IPS-20b (cell line): Measurements from ENCODE around the gene UBR4.
A peak's percentile ranks its signal among the peaks of the same experiment; 100 is the strongest.

Experiments used
- H3K27ac ChIP-seq: one replicate; pipeline ENCODE4 v1.5.1; 2013; ENCODE audit warnings: low read length
- H3K27me3 ChIP-seq: 2 replicates; pipeline ENCODE4 v1.6.1; 2013; ENCODE audit warnings: mild to moderate bottlenecking, low read length, inconsistent platforms; ENCODE audit not compliant: insufficient read depth
- H3K36me3 ChIP-seq: 2 replicates; pipeline ENCODE4 v1.6.1; 2013; ENCODE audit warnings: low read depth, mild to moderate bottlenecking, inconsistent platforms, low read length, moderate library complexity; ENCODE audit not compliant: insufficient read depth
- H3K4me1 ChIP-seq: 2 replicates; pipeline ENCODE4 v1.6.1; 2013; ENCODE audit warnings: mild to moderate bottlenecking, control low read depth, inconsistent platforms, low read length, moderate library complexity; ENCODE audit not compliant: insufficient read depth
- H3K4me3 ChIP-seq: 2 replicates; pipeline ENCODE4 v1.5.1; 2013; ENCODE audit warnings: mild to moderate bottlenecking, low read length, inconsistent platforms
- H3K9ac ChIP-seq: 2 replicates; pipeline ENCODE4 v1.6.1; 2013; ENCODE audit warnings: low read depth, mild to moderate bottlenecking, inconsistent platforms, low read length, moderate library complexity
- H3K9me3 ChIP-seq: 2 replicates; pipeline ENCODE4 v1.6.1; 2013; ENCODE audit warnings: mild to moderate bottlenecking, low read depth, low read length, inconsistent platforms; ENCODE audit not compliant: insufficient read depth

The UBR4 gene

DNA sequence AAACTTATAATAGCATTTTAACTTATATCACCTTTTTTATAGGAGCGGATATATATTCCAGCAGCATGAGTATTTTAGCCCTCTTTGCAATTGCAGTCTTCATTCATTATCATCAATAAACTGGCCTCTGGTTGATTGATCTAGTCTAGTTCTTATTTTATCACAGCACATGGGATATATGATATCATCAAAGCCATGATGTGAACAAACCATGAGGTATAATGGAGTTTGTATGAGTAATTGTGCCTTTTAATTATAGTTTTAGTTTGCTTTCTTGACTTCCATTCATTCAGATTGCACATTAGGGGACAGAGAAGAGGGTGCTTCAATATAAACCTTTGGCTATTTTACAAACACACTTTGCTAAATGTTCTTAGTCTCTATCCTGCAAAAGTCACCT is 3.5 kb upstream of the UBR4 start:
- Histone ChIP-seq H3K9me3 (no peaks in the 10 kb centered on the region), H3K9ac (no peak overlapping the region), H3K27ac (no peak overlapping the region), H3K4me1 (peaks cover 8% of the 10 kb centered on the region; the same call in 1 of the 2 replicates), H3K36me3 (peaks cover 61% of the 10 kb centered on the region), H3K4me3 (no peak overlapping the region), H3K27me3 (no peaks in the 10 kb centered on the region)

DNA sequence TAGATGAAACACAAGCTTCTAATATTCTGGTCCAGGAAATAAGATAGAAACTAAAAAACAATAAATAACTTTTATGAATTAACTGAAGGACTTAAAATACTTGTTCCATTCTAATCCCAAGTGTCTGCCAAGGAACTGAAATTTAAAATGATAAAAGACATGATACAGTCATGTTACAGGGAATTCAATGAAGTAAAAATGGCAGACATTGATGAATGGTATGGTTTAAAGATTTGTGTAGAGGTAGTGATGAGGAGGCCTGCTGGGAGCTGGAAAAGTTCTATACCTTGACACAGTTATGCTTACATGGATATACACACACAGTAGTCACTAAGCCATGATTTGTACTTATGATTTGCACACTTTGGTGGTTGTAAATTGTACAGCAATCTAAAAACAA is 2.1 kb upstream of the UBR4 start:
- Histone ChIP-seq H3K9ac (peak overlapping the region; percentile 22; the same call in 1 of the 2 replicates), H3K4me3 (no peak overlapping the region), H3K9me3 (no peaks in the 10 kb centered on the region), H3K27me3 (no peaks in the 10 kb centered on the region), H3K4me1 (peaks cover 10% of the 10 kb centered on the region; the same call in 1 of the 2 replicates), H3K27ac (no peak overlapping the region), H3K36me3 (peaks cover 47% of the 10 kb centered on the region)

DNA sequence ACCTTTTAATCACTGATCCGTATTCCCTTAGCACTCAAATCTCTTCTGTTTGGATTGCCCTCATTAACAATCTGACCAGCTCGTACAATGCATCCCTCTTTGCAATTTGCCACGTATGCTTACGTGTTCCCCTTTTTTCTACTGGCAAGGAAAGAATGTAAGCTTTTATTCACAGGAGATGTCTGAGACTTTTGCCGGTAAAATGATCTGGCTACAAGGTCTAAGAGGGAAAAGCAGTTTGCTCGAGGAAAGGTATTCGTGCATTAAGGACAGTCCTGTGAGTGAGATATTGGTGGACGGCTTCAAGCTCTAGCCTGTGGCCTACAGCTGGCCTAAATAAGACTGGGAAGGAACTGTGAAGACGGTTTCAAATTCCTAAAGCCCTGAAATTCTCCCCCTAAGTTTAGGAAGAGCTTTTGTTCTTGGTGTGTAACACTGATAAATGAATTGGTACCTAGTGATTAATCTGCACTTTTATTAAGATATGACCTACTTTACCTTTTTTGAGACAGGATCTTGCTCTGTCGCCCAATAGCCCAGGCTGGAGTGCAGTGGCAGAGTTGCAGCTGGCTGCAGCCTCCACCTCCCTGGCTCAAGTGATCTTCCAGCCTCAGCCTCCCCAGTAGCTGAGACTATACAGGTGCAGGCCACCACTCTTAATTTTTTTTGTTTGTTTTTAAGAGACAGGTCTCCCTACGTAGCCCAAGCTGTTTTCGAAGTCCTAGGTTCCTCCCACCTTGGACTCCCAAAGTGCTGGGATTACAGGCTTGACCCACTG is 895 bp upstream of the UBR4 start:
- peak overlapping the region; percentile 28 for H3K27ac ChIP-seq
- no peaks in the 10 kb centered on the region for H3K9me3 ChIP-seq
- peak overlapping the region; percentile 83 for H3K4me3 ChIP-seq
- H3K9ac ChIP-seq = peak overlapping the region; percentile 89
- H3K27me3 ChIP-seq = no peaks in the 10 kb centered on the region
- H3K36me3 ChIP-seq = peaks cover 40% of the 10 kb centered on the region
- H3K4me1 ChIP-seq = peaks cover 11% of the 10 kb centered on the region; the same call in 1 of the 2 replicates

DNA sequence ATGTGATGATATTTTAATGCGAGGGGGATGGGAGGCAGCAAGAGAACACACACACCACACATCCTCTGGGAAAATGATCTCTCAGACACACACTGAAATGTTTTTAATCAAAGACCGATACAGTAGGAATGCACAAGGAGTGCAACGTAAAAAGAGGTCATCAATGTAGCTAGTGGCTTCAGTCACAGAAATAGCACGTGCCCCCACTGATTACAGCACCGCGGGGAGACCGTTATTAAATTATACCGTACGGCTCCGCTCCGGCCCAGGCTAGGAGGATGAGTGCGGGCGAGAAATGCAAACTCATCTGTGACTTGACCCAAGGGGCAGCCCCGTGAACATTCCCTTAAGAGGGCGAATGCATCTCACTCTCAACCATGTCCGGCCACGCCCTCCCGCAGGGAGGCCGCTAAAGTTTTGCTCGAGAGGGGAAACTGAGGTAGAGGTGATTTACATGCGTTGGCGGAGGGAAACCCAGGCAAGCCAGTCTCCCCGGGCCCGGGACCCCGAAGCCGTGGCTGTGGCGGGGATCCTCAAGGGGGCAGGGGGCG is 552 bp downstream of the UBR4 start:
- Histone ChIP-seq H3K27me3 (no peaks in the 10 kb centered on the region), H3K4me1 (peaks cover 14% of the 10 kb centered on the region; the same call in 1 of the 2 replicates), H3K4me3 (peak overlapping the region; percentile 83), H3K36me3 (peaks cover 37% of the 10 kb centered on the region), H3K9me3 (no peaks in the 10 kb centered on the region), H3K27ac (peak overlapping the region; percentile 81), H3K9ac (peak overlapping the region; percentile 89)

DNA sequence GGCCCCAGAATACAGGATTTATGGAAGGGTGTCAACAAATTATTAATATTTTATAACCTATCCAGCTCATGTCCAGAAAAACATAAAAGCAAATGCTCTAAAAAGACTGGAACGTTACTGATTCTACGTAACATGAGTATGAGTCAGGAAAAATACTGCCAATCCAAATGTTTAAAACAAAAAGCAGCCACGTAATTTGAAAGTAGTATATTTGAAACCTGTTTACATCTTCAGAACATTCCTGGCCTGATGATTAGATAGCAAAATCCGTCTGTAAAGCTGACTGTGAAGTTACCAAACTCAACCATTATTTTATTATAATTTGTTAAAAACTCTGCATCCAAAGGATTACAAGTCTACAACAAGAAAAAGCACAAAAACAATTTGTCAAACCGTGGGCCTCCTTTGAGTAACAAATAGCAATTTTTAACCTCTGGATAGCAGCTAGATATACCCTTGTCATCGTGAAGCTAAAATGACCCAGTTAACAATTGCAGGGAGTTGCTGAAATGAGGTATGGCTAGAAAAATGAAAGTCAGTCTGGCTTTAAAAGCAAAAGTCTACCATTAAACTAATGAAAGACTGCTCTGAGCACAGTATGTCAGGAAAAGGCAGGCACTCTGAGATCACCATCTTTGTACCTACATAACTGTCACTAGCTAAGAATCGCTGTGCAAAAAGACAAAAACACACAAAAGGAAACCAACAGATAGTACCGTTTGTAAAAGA is 1.2 kb downstream of the UBR4 start:
- Histone ChIP-seq H3K4me1 (peaks cover 14% of the 10 kb centered on the region; the same call in 1 of the 2 replicates), H3K27me3 (no peaks in the 10 kb centered on the region), H3K4me3 (peak overlapping the region; percentile 83), H3K27ac (peak overlapping the region; percentile 81), H3K36me3 (peaks cover 31% of the 10 kb centered on the region), H3K9me3 (no peaks in the 10 kb centered on the region), H3K9ac (peak overlapping the region; percentile 89)

DNA sequence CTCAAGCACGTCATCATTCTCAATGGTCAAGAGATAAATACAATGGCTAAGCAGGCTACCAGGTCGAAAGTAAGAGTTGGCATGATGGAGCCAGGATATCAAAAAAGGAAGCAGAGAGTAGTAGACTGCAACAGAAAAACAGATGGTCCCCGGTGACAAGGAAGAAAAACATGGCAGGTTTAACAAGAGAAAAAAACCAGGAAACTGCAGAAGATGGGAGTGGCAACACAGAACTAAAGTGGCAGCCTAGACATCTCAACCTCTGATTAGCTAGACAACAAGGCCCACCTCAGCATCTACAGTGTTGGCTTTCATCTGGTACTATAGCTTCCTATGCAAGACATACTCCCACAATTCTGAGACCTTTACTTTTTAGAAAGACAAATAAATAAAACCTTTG is 3.1 kb downstream of the UBR4 start:
- peaks cover 17% of the 10 kb centered on the region; the same call in 1 of the 2 replicates for H3K36me3 ChIP-seq
- H3K4me1 ChIP-seq = peaks cover 14% of the 10 kb centered on the region; the same call in 1 of the 2 replicates
- H3K4me3 ChIP-seq = no peak overlapping the region

DNA sequence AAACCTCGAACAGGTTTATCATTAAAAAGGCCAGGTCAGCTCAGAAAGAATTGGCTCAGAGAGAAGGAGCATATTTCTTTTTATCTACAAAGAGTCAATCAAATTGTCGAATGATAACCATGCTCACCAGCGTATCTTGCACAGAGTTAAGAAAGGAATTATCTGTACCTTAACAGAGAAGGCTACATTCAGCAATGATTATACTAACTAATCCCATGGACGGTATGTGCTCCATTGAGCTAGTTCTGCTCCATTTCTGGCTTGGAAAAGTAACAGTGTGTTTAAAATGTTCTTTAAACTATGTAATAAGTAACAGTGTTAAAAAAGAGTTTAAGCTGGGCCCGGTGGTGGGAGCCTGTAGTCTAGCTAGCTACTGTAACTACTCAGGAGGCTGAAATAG is 4.2 kb downstream of the UBR4 start:
- Histone ChIP-seq H3K9ac (no peak overlapping the region), H3K9me3 (no peaks in the 10 kb centered on the region), H3K4me1 (0 out of 2 replicates have a peak, but pooled peaks cover 9% of the 10 kb centered on the region), H3K27ac (no peak overlapping the region), H3K36me3 (peaks cover 25% of the 10 kb centered on the region), H3K4me3 (no peak overlapping the region), H3K27me3 (no peaks in the 10 kb centered on the region)

More for the DNA sequence above, 3.1 kb downstream of the UBR4 start:
- no peak overlapping the region for H3K9ac ChIP-seq
- H3K27me3 ChIP-seq = no peaks in the 10 kb centered on the region
- no peaks in the 10 kb centered on the region for H3K9me3 ChIP-seq
- no peak overlapping the region for H3K27ac ChIP-seq

DNA sequence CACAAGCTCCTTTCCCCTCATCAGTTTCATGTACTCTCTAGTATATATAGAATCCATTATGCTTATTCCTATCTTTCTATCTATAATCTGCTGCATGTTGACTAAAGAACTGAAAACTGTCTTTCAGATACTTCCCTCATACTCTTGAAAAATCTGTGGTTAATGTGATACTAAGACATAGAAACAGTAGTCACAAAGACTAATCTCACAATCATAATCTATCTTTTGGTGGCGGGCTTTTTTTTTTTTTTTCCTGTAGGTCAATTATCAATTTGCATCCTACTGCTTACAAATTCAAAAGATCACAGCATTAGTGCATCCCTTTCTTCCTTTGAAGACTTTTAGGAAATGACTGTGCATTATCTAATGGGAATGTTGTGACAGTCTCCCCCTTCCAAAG is 4.7 kb downstream of the UBR4 start:
- Histone ChIP-seq H3K4me1 (0 out of 2 replicates have a peak, but pooled peaks cover 9% of the 10 kb centered on the region), H3K9ac (no peak overlapping the region), H3K36me3 (peaks cover 28% of the 10 kb centered on the region), H3K9me3 (no peaks in the 10 kb centered on the region), H3K27ac (no peak overlapping the region), H3K27me3 (no peaks in the 10 kb centered on the region), H3K4me3 (no peak overlapping the region)

DNA sequence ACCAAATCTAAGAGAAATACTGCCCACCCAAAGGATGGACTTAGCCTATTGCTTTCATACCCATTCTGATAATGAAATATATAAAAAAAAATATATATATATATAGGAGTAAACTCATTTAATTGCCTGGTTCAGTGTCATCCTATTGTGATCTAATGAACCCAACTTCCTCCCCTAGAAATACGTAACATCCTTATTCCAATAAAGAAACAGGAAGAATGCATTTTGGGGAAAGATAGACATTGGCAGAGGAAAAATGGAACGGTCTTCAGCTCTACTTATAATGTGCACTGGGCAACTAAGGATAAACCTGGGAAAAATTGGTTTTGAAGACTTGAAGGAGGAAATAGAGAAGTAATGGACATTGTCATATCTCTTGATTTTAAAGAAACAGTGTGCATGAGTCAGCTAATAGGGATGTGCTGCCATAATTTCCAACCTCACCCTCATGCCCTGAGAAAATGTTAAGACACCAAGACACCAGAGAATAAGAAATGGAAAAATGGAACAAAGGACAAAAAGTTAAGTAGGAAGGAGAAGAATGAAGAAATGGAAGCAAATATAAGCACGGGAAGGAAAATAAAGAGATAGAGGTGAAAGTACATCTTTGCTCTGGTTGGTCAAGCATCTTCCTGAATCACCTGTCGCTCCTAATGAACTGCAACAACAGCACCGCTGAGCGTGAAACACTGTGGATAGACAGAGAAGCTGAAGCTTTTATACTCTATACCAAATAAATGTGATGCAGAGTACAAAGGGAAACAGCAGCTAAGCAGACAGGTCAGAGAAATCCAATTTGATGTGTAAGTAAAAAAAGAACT is 5.4 kb downstream of the UBR4 start:
- Histone ChIP-seq H3K9ac (no peak overlapping the region), H3K4me1 (0 out of 2 replicates have a peak, but pooled peaks cover 9% of the 10 kb centered on the region), H3K36me3 (peaks cover 35% of the 10 kb centered on the region), H3K9me3 (no peaks in the 10 kb centered on the region), H3K4me3 (no peak overlapping the region), H3K27ac (no peak overlapping the region), H3K27me3 (no peaks in the 10 kb centered on the region)

DNA sequence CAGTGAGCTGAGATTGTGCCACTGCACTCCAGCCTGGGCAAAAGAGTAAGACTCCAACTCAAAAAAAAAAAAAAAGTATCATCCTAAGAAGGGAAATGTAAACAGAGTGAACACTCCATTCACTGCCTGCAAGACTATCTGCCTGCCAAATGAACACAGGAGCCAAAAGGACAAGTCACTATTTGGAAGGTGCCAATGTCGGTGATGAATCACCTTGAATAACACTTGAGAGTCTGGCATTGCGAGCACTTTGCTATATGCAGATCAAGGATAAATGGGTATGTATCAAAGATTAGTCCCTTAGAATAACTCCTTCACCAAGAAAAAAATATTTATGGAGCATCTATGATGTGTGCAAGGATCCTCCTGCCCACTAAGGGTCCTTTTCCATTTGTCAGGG is 6.6 kb downstream of the UBR4 start:
- Histone ChIP-seq H3K4me1 (0 out of 2 replicates have a peak, but pooled peaks cover 5% of the 10 kb centered on the region), H3K27me3 (no peaks in the 10 kb centered on the region), H3K36me3 (peaks cover 47% of the 10 kb centered on the region), H3K4me3 (no peak overlapping the region), H3K9ac (no peak overlapping the region), H3K27ac (no peak overlapping the region), H3K9me3 (no peaks in the 10 kb centered on the region)

DNA sequence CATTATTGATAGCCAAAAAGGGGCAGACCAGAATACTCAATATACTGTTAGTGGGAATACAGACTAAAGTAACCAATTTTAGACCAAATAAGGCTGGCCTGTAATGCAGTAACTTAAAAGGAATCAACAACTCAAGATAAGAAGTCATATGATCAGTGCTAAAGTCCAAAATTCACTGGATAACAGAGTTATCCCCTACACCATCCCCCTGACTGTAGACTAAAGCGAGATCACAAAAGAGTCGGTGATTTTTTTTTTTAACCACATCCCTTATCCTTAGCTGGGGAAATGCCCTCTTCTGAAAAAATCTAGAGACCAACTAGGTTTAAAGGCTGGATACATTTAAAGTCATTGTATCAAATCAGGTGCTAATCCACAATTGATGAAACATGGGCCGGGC is 7.7 kb downstream of the UBR4 start:
- H3K36me3 ChIP-seq = peaks cover 57% of the 10 kb centered on the region
- H3K27ac ChIP-seq = no peak overlapping the region
- no peaks in the 10 kb centered on the region for H3K27me3 ChIP-seq
- no peaks in the 10 kb centered on the region for H3K9me3 ChIP-seq
- no peak overlapping the region for H3K9ac ChIP-seq
- H3K4me1 ChIP-seq = 0 out of 2 replicates have a peak, but pooled peaks cover 4% of the 10 kb centered on the region
- H3K4me3 ChIP-seq = no peak overlapping the region
